WTC11 (cell line): ENCODE data around the gene UNC13C.

Experiments used
- NR1H2 ChIP-seq: sonication (generic); formaldehyde crosslinking; IDR thresholded peaks from 2 replicates; pipeline ENCODE4 v1.9.0; 2021; ENCODE audit warnings: mild to moderate bottlenecking, moderate library complexity, missing genetic modification reagents
- TF ChIP-seq, protein P1 (sequence below): sonication (generic); formaldehyde crosslinking; IDR thresholded peaks from 2 replicates; pipeline ENCODE4 v1.8.0; 2022; ENCODE audit warnings: mild to moderate bottlenecking, missing genetic modification reagents
- TF ChIP-seq, protein P2 (sequence below): fragments of 200-600 bp; IDR thresholded peaks from 2 replicates; pipeline ENCODE4 v1.8.0; 2022; ENCODE audit warnings: antibody characterized with exemption

DNA sequence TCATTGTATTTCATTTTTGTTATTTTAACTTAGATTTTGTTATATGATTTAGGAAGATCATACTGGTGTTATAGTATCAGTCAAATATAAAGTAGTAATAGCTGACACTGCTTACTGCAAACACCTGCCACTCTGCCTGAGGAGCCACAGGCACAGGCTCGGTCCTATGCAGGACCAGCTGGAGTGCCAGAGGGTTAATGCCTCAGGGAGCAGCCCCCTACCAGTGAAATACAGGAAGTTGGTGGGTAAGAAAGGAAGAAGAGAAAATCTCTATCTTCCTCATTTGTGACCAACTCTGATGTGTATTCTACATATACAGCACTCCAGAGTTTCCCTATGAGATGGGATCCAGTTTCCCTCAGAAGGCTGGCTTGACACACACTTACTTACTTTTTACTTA lies 593.3 kb downstream of the UNC13C start:
- TF ChIP-seq, protein P1, sequence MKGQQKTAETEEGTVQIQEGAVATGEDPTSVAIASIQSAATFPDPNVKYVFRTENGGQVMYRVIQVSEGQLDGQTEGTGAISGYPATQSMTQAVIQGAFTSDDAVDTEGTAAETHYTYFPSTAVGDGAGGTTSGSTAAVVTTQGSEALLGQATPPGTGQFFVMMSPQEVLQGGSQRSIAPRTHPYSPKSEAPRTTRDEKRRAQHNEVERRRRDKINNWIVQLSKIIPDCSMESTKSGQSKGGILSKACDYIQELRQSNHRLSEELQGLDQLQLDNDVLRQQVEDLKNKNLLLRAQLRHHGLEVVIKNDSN: no peak
- TF ChIP-seq NR1H2 (CRISPR knock-in tag): no peak
- TF ChIP-seq, protein P2, sequence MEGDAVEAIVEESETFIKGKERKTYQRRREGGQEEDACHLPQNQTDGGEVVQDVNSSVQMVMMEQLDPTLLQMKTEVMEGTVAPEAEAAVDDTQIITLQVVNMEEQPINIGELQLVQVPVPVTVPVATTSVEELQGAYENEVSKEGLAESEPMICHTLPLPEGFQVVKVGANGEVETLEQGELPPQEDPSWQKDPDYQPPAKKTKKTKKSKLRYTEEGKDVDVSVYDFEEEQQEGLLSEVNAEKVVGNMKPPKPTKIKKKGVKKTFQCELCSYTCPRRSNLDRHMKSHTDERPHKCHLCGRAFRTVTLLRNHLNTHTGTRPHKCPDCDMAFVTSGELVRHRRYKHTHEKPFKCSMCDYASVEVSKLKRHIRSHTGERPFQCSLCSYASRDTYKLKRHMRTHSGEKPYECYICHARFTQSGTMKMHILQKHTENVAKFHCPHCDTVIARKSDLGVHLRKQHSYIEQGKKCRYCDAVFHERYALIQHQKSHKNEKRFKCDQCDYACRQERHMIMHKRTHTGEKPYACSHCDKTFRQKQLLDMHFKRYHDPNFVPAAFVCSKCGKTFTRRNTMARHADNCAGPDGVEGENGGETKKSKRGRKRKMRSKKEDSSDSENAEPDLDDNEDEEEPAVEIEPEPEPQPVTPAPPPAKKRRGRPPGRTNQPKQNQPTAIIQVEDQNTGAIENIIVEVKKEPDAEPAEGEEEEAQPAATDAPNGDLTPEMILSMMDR: no peak
